ENCODE data around the gene IL23A. TPM values are rescaled to one million over a fixed set of nuclear protein-coding genes. Genes with fewer than 3 reads are reported as not detected.

Gene IL23A, protein sequence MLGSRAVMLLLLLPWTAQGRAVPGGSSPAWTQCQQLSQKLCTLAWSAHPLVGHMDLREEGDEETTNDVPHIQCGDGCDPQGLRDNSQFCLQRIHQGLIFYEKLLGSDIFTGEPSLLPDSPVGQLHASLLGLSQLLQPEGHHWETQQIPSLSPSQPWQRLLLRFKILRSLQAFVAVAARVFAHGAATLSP
- total RNA-seq = under 1 TPM in 4 of 9 donors, not detected in 5; 0.29 to 0.67 (median 0.62) TPM
- 1 to 10 TPM in 1 of 3 donors, under 1 TPM in 2; 0.55 to 1.3 (median 0.64) TPM for polyA plus RNA-seq
- long read RNA-seq, donor 1 = 0 reads
- long read RNA-seq, donor 2 = 0 reads
- long read RNA-seq, donor 3 = 0 reads
- long read RNA-seq, donor 4 = 0 reads
- long read RNA-seq, donor 5 = 0 reads
- long read RNA-seq, donor 6 = 0 reads
- long read RNA-seq, donor 7 = 0 reads
- long read RNA-seq, donor 8 = 0 reads
- long read RNA-seq, donor 9 = 0 reads
- long read RNA-seq, donor 10 = 0 reads

DNA sequence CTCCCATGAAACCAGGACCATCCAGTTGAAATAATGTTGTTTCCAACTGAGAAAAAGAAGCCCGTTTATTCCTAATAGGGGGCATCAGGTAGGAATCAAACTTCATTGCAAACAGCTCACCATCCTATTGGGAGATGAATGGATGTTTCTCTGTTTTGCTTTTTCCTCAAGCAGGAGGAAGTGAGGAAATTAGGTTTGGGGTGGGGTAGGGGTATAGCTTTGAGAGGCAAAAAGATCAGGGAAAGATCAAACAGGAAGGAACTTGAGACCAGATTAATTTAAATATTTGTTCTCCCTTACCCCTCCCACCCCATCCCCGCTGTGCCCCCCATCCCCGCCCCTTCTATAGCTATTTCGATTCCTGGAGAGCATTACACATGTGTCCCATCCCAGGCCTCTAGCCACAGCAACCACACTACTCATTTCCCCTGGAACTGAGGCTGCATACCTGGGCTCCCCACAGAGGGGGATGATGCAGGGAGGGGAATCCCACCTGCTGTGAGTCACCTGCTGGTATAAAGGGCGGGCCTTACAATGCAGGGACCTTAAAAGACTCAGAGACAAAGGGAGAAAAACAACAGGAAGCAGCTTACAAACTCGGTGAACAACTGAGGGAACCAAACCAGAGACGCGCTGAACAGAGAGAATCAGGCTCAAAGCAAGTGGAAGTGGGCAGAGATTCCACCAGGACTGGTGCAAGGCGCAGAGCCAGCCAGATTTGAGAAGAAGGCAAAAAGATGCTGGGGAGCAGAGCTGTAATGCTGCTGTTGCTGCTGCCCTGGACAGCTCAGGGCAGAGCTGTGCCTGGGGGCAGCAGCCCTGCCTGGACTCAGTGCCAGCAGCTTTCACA is at the start of gene IL23A:
TSS of gene IL23A (plus strand) at position 577 of the 850 bp plus-strand sequence. CDS start at position 738, 161 bp downstream.
- Histone ChIP-seq H3K4me1 (replicated peaks in 1 of 2) (peaks cover 0 to 11% of the 10 kb centered on the region in 2 donors), H3K27me3 (no peaks in the 10 kb centered on the region), H3K36me3 (replicated peaks in 1 of 2) (peaks cover 0 to 14% of the 10 kb centered on the region in 2 donors), H3K9me3 (replicated peaks in 1 of 3) (no peaks in the 10 kb centered on the region), H3K27ac (peak within 1 kb of the TSS in 1 of 5 donors; percentile 5), H3K4me3 (no peak within 1 kb of the TSS)
- intact Hi-C loops (cut with DNase I) = no loop called here
- WGBS, 4 donors = 48 to 54% (median 51%) methylated on average over 8 to 9 of the region's 9 CpGs
- TF ChIP-seq, protein P1, sequence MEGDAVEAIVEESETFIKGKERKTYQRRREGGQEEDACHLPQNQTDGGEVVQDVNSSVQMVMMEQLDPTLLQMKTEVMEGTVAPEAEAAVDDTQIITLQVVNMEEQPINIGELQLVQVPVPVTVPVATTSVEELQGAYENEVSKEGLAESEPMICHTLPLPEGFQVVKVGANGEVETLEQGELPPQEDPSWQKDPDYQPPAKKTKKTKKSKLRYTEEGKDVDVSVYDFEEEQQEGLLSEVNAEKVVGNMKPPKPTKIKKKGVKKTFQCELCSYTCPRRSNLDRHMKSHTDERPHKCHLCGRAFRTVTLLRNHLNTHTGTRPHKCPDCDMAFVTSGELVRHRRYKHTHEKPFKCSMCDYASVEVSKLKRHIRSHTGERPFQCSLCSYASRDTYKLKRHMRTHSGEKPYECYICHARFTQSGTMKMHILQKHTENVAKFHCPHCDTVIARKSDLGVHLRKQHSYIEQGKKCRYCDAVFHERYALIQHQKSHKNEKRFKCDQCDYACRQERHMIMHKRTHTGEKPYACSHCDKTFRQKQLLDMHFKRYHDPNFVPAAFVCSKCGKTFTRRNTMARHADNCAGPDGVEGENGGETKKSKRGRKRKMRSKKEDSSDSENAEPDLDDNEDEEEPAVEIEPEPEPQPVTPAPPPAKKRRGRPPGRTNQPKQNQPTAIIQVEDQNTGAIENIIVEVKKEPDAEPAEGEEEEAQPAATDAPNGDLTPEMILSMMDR (IDR thresholded peaks at IDR 0.05) = no peak
- no peak for TF ChIP-seq POLR2A (IDR thresholded peaks at IDR 0.05)
- DNase-seq = no peak

DNA sequence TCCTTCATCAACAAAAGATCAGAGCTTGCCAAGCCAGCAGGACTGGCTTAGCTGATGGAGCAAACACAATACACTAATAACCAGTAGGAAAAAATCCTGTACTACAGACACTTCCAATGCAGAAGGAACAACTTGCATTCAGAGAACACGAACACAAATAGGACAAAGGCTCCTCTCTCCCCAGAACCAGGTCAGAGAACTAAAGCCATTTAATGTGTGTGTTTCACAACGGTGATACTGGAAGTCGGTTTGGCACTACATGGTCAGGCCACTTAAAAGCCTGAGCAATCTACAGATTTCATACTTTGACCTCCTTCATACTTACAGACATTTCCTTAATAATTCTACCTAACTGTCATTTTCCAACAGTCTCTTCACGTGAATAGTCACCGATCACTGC is 44.9 kb upstream of the IL23A start:
- Histone ChIP-seq H3K9me3 (replicated peaks in 1 of 3) (no peaks in the 10 kb centered on the region), H3K36me3 (replicated peaks in 1 of 2) (peaks cover 0 to 23% of the 10 kb centered on the region in 2 donors), H3K27ac (peak overlapping the region in 1 of 5 donors; percentile 32), H3K27me3 (no peaks in the 10 kb centered on the region), H3K4me1 (replicated peaks in 1 of 2) (peaks cover 26 to 27% of the 10 kb centered on the region in 2 donors), H3K4me3 (no peak overlapping the region)
- 58 to 69% (median 62%) methylated on average over 5 of the region's 5 CpGs for WGBS, 4 donors
- DNase-seq = no peak
- no peak for TF ChIP-seq POLR2A (IDR thresholded peaks at IDR 0.05)
- TF ChIP-seq, protein P1 (IDR thresholded peaks at IDR 0.05) = no peak
- intact Hi-C loops (cut with DNase I) = no loop called here

DNA sequence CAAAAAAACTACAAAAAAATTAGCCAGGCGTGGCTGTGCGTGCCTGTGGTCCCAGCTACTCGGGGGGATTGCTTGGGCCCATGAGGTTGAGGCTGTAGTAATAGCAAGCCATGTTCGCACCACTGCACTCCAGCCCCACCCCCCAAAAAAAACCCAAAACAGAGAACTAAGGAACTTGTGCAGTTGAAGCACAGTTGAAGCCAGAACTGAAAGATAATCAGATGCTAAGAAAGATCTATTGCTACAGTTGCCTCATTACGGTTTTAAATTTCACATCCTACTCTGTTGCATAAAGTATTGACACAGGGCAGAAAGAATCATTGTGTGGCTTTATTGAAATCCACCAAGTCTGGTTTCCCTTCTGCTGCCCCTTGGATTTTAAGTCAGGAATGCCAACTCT is 42.4 kb upstream of the IL23A start:
- TF ChIP-seq POLR2A (IDR thresholded peaks at IDR 0.05) = no peak
- TF ChIP-seq, protein P1 (IDR thresholded peaks at IDR 0.05) = no peak
- Histone ChIP-seq H3K27me3 (no peaks in the 10 kb centered on the region), H3K4me1 (replicated peaks in 1 of 2) (peaks cover 40 to 42% of the 10 kb centered on the region in 2 donors), H3K27ac (no peak overlapping the region), H3K36me3 (replicated peaks in 1 of 2) (peaks cover 0 to 13% of the 10 kb centered on the region in 2 donors), H3K4me3 (no peak overlapping the region), H3K9me3 (replicated peaks in 1 of 3) (no peaks in the 10 kb centered on the region)
- intact Hi-C loops (cut with DNase I) = no loop called here
- WGBS, 4 donors = 75 to 88% (median 76%) methylated on average over 5 of the region's 5 CpGs
- no peak for DNase-seq

DNA sequence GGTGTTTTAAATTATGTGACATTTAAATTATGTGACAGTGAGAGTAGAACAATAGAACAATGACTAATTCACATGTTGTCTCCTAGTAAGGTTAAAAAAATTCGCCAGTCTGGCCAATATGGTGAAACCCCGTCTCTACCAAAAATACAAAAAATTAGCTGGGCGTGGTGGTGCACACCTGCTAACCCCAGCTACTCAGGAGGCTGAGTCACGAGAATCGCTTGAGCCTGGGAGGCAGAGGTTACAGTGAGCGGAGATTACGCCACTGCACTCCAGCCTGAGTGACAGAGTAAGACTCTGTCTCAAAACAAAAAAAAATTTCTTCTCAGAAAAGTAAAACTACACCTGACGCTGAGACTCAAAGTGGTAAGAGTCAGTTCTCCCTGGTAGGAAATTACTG is 41.3 kb upstream of the IL23A start:
- H3K4me1 ChIP-seq (replicated peaks in 1 of 2) = peaks cover 48 to 53% of the 10 kb centered on the region in 2 donors
- TF ChIP-seq, protein P1 (IDR thresholded peaks at IDR 0.05) = no peak
- no peak for TF ChIP-seq POLR2A (IDR thresholded peaks at IDR 0.05)
- no peak for DNase-seq
- intact Hi-C loops (cut with DNase I) = no loop called here
- H3K27me3 ChIP-seq = no peaks in the 10 kb centered on the region
- 85 to 91% (median 87%) methylated on average over 8 of the region's 8 CpGs for WGBS, 4 donors
- H3K9me3 ChIP-seq (replicated peaks in 1 of 3) = no peaks in the 10 kb centered on the region
- H3K36me3 ChIP-seq (replicated peaks in 1 of 2) = peaks cover 0 to 9% of the 10 kb centered on the region in 2 donors
- H3K27ac ChIP-seq = peak overlapping the region in 2 of 5 donors; percentile 23 to 29
- H3K4me3 ChIP-seq = no peak overlapping the region
